HK-2 (cell line): Measurements from ENCODE around the gene ZNRD2.

Source experiments
- DNase-seq: peaks from one replicate; pipeline ENCODE4 v3.0.0-alpha.2; 2018; ENCODE audit not compliant: unreplicated experiment

ZNRD2 gene

DNA sequence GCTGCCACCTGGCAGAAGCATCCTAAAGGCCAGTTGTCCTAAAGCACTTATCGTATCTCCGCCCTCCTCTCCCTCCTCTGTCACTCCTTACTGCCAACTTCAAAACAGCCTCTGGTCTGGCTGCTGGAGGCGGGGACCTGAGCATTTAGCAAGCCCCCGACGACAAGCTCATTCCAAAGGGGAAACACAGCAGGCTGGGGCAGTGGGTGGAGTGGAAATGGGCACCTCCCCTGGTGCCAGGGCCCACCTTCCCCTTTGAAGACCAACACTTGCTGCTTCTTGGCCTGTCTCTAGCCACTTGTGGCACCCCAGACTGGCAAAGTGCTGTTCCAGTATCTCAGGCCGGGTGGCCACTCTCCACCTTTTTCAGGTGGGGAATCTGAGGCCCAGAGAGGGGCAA, 40.1 kb downstream of the ZNRD2 start:
- no peak for DNase-seq

DNA sequence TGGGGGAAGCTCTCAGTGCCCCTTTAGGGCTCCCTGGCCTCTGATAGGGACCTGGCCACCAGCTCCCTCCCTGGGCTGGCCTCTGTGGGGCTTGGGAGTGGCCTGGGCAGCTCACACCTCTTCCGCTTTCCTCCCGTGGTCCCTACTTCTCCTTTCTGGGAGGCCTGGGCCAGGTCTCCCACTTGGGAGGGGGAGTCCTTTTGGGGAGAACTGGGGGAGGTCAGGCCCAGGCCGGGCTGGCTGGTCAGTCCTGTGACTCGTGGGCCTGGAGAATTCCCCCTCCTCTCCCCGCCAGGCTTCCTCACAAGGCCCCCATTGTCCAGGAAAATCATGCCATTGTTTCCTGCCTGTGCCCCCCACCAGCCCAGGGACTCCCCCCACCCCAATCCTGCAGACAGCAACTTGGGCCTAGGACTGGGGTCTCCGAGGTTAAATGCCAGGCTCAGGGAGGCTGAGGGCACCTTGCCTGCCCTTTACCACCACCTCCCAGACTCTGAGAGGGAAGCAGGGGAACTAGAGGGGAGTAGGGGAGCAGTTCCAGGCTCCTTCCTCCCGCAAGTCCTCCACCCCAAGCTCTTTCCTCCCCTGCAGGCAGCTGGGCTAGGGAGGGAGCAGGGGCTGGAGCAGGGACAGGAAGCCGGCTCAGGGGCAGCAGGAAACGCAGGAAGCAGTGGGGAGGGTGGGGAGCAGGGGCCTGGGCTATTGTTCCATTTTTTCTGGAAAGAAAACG, 40.9 kb downstream of the ZNRD2 start:
- DNase-seq: no peak

DNA sequence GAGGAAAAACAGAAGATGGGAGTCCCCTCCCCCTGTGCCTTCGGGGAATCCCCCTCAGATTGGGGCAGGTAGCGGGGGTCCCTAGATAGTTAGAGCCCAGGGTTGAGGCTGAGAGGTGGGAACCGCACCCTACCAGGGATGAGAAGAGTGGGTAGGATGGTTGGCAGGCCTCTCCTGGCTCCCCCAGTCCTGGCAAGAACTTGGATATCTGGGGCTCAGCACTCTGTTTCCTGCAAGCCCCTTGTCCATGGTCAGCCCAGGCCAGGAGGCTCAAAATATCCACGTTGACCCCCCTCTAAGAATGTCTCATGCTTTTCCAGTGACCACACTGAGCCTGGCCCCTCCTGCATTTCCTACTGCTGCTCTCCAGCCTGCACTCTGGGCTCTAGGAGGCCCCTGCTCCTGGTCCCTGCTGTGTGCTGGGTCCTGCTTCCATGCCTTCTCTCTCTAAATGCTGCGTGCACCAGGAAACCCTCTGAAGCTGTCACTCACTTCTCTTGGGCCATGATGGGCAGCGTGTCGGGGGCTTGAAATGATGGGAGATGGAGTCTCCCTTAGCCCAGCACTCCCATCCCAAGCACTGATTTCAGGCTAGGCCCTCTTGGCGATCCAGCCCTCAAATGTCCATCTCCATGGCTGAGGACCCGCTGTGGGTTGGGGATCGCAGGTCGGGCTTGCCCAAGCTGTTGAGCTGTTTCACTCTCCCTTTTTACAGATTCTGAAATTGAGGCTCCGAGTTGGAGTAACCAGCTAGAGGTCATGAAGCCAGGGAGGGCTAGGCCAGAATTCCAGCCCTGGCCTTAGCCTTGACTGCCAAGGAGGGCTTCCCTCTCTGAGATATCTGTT, 41.7 kb downstream of the ZNRD2 start:
- no peak for DNase-seq

DNA sequence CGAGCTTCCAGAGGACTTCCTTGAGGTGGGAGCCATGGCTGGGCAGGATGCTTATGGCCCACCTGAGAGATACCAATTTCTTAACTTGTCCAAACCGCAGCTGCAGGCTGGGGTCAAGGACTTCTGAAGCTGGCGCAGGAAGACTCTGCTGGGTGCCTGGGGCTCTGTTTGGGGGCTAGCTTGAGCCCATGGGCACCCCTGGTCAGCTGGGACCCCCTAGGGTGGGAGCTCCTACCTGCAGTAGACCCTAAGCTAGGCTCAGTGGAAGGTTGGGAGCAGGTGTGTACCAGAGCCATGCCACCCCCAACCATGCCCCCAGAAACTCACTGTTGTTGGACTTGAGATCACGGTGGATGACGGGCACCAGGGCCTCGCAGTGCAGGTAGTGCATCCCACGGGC, 42.4 kb downstream of the ZNRD2 start:
- no peak for DNase-seq

DNA sequence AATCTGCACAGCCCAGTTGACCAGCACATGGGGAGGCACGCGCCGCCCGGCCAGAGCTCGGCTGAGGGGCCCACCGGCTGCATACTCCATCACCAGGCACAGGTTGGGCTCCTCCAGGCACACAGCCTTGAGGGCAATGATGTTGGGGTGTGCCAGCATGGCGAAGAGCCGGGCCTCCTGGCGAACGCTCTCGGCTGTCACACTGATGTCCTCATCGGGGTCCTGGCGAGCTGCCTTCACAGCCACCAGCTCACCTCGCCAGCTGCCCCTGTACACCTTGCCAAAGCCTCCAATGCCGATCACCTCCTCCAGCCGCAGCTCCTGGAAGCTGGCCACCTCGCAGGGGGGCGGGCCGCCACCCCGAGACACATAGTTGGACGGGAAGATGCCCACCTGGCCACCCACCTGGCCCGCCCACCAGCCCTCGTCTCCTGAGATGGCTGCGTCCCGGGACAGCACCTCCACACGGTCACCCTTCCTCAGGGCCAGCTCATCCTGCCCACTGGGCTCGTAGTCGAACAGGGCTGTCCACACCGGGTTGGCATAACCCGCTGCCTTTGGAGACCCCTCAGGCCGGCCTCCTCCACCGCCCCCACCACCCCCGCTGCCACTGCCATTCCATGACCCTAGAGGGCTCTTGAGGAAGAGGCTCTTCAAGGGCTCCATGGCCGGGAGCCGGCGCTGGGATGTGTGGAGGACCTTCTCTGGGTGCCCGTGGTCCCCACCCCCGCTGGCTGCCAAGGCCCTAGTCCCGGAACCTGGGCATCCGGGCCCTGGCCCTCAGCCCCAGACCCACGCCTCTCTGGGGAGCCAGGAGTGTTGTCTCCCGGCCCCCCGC, 43.0 kb downstream of the ZNRD2 start:
- DNase-seq: no peak

DNA sequence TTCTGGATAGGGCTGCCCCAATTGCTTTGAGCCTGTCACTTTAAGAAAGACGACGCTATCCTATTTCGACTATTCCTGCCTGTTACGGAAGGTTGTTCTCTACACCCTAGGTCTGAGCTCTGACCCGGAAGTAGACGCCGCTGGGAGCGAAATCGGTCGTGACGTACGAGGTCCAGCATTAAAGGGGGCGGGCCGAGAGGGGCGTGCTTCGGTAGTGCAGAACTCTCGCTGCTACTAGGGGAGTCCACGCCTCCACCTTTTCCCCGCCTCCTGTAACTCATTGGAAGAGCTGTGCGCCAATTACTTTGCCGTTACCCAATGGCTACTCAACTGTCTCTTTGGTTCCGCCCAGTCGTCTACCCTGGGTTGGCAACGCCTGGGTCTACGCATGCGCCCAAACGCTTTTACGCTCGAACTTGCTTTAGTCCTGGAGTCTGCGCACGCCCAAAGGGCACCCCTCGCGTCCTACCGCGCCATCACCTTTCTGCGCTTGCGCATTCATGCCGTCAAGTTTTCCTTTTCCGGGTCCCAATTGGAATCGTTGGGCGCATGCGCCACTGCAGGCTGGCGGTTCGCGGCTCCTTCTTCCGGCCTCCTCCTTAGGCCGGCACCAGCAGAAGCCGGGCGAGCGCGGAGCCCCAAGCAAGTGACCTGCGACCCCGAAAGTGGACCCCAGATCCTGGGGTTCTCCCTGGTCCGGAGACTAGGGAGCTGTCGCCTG, 45.1 kb downstream of the ZNRD2 start, which contains the start of gene PCNX3:
Gene PCNX3, plus strand, starts transcription at position 548 of the 721 bp plus-strand sequence. CDS start 536 bp downstream, outside the sequence.
- DNase-seq: peak; percentile 98

DNA sequence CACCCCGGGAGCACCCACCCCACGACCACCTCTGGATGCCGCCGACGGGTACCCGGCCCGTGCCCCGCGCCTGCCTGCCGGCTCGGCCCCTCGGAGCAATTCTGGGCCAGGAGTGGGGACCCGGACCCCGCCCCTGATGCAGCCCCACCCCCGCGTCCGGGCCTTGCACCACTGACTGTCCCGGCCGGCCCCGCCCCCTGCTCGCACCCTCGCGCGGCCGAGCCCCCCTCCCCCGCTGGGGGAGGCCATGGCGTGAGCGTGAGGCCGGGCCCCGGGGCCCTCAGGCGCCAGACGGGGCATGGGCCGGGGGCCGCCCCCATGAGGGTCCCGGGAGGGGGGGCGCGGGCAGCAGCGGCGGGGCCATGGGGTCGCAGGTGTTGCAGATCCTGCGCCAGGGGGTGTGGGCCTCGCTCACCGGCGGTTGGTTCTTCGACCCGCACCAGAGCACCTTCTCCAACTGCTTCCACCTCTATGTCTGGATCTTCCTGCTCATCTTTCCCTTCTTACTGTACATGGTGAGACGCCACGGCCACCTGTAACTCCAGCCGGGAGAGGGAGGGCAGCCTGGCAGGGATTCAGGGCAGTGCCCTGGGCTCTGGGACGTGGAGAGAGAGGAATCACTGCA, 45.8 kb downstream of the ZNRD2 start:
- peak; percentile 46 for DNase-seq

DNA sequence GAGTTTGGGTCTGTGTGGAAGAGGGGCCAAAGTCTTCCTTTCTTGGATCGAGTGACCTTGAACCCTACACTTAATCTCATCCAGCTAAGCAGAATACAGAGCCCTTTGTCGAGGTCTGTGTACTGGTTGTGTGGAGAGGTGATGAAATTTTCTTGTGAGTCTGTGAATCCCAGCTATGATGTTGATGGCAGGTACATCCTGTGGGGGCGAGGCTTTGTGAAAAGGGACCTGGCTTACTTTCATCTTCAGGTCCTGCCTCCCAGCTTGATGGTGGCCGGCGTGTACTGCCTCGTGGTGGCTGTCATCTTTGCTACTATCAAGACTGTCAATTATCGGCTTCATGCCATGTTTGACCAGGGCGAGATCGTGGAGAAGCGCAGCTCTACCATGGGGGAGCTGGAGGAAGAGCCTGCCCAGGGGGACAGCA, 46.3 kb downstream of the ZNRD2 start:
- DNase-seq: no peak

DNA sequence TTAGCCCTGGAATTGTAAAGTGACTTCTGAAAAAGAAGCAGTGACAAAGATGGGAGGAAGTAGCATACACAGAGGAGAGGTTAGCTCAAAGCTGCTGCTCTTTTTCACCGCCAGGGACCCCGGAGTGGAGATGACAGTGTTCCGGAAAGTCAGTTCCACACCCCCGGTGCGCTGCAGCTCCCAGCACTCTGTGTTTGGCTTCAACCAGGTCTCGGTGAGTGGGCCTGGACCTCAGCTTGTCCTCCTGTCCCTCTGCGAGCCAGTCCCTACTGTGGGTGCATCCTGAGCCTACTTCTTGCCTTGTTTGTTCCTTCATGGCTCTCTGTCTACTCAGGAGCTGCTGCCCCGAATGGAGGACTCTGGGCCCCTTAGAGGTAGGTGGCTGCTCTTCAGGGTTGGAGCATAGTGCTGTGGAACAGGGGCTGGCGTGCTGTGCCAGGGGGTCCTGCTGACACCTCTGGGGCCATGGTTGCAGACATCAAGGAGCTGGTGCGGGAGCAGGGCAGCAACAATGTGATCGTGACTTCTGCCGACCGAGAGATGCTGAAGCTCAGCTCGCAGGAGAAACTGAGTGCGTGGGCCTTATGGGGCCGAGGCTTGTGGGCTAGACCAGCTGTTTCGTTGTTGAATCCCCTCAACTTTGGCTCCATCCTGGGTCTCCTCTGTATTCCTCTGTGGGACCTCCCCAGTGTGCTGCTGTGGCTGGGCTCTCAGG, 47.0 kb downstream of the ZNRD2 start:
- no peak for DNase-seq

DNA sequence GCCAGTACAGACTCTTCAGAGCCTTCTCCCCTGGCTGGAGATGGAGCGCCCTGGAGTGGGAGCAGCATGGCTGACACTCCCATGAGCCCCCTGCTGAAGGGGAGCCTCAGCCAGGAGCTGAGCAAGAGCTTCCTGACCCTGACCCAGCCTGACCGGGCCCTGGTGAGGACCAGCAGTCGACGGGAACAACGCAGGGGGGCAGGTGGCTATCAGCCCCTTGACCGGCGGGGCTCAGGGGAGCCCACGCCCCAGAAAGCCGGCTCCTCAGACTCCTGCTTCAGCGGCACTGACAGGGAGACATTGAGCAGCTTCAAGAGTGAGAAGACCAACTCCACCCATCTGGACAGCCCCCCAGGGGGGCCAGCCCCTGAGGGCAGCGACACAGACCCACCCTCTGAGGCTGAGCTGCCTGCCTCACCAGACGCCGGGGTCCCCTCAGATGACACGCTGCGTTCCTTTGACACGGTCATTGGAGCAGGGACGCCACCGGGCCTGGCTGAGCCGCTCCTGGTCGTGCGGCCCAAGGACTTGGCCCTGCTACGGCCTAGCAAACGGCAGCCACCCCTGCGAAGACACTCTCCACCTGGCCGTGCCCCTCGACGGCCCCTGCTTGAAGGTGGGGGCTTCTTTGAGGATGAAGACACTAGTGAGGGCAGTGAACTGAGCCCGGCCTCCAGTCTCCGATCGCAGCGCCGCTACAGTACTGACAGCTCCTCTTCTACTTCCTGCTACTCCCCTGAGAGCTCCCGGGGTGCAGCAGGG, 47.9 kb downstream of the ZNRD2 start:
- DNase-seq: no peak

DNA sequence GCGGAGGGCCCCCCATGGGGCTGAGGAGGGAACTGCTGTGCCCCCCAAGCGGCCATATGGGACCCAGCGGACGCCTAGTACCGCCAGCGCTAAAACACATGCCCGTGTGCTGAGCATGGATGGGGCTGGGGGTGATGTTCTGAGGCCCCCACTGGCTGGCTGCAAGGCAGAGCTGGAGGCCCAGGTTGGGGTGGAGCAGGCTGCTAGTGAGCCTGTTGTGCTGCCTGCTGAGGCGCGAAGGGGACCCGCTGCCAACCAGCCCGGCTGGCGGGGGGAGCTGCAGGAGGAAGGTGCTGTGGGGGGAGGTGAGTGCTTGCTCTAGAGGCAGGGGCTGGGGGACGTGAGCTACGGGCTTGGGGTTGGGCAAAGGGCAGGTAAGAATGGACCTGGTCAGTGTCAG, 48.5 kb downstream of the ZNRD2 start:
- no peak for DNase-seq

DNA sequence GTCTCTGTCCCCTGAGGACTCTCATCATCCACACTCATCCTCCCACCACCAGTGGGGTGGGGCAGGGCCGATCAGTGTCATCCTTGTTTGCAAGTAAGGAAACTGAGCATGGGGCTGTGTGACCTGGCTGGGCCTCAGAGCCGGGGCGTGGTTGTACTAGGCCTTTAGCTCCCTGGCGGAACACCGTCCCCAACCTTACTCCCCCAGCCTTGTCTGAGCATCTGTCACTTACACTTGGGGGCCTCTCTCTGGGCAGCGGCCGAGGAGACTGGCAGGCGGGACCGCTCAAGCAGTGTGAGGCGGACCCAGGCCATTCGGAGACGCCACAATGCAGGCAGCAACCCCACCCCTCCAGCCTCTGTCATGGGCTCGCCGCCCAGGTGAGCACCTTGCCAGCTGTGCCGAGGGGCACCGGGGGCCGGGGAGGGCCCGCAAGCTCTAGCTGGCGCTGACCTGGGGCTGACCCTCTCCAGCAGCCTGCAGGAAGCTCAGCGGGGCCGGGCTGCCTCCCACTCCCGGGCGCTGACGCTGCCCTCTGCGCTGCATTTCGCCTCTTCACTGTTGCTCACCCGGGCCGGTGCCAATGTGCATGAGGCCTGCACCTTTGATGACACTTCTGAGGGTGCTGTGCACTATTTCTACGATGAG, 49.1 kb downstream of the ZNRD2 start:
- DNase-seq: no peak

DNA sequence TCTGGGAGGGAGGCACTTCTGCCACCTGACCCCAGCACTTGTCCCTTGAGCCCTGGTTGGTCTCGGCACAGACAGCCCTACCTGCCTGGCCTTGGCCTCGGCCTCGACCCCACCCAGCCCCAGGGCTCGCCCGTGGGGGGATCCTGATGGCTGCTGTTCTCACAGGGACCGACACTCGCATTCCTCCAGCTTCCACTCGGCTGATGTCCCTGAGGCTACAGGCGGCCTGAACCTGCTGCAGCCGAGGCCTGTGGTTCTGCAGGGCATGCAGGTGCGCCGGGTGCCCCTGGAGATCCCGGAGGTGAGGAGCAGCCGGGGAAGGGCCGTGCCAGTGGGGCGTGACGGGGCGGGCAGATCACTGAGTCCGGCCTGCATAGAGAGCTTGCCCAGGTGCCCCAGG, 50.4 kb downstream of the ZNRD2 start:
- DNase-seq: no peak

DNA sequence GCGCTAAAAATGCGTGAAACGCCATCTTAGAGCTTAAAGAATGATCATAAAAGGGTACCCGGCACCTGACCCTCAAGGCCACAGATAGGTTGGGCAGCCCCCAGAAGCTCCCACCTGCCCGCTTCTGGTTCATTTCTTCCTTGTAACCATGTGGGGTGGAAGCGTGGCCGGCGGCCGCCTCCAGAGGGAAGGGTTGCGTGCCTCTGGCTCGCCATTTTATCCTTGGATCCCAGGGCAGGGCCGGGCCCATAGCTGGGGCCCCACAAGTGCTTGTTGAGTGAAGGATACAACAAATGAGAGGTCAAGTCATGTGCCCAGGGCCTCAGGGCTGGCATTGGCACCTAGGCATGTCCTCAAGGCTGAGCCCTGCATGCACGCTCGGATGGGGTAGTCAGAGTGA, 51.2 kb downstream of the ZNRD2 start:
- no peak for DNase-seq
